Putamen (tissue), 1 donor: ENCODE results near the gene GSTT2.

Source experiments
- DNase-seq: peaks from one replicate; pipeline ENCODE4 v3.0.0-alpha.2; 2016; ENCODE audit warnings: low spot score

The GSTT2 gene

GRCh38 chr22:24009227-24010017 lies 29.5 kb downstream of the GSTT2 start:
- DNase-seq = no peak

- DNase-seq = no peak
Measured at GRCh38 chr22:24010018-24010391, 30.1 kb downstream of the GSTT2 start.

- DNase-seq = no peak
Measured at GRCh38 chr22:24011735-24012068, 31.8 kb downstream of the GSTT2 start.

- DNase-seq = no peak
Measured at GRCh38 chr22:24016156-24016555, 36.2 kb downstream of the GSTT2 start.

GRCh38 chr22:24021304-24021703 lies 41.4 kb downstream of the GSTT2 start:
- no peak for DNase-seq

- DNase-seq = no peak
Measured at GRCh38 chr22:24023204-24023789, 43.4 kb downstream of the GSTT2 start.

- DNase-seq = no peak
Measured at GRCh38 chr22:24024354-24024753, 44.4 kb downstream of the GSTT2 start.

- no peak for DNase-seq
Measured at GRCh38 chr22:24025475-24025874, 45.5 kb downstream of the GSTT2 start.

GRCh38 chr22:24026056-24026455 lies 46.1 kb downstream of the GSTT2 start:
- DNase-seq = no peak

GRCh38 chr22:24026733-24027132 lies 46.8 kb downstream of the GSTT2 start:
- DNase-seq = no peak

GRCh38 chr22:24027389-24027975 lies 47.5 kb downstream of the GSTT2 start:
- DNase-seq = no peak

- DNase-seq = no peak
Measured at GRCh38 chr22:24027991-24028390, 48.1 kb downstream of the GSTT2 start.

- DNase-seq = no peak
Measured at GRCh38 chr22:24028533-24028932, 48.6 kb downstream of the GSTT2 start.

GRCh38 chr22:24029304-24029703 lies 49.4 kb downstream of the GSTT2 start:
- no peak for DNase-seq

- DNase-seq = no peak
Measured at GRCh38 chr22:24030186-24030702, 50.3 kb downstream of the GSTT2 start.
